Measurements from ENCODE around the gene SMTN.

SMTN gene

GRCh38 chr22:31133911-31134310 is 52.8 kb downstream of the SMTN start:
- DNase-seq = no peak

GRCh38 chr22:31134688-31135087 is 53.6 kb downstream of the SMTN start:
- no peak for DNase-seq

GRCh38 chr22:31135706-31136105 is 54.6 kb downstream of the SMTN start:
- DNase-seq = no peak

DNA sequence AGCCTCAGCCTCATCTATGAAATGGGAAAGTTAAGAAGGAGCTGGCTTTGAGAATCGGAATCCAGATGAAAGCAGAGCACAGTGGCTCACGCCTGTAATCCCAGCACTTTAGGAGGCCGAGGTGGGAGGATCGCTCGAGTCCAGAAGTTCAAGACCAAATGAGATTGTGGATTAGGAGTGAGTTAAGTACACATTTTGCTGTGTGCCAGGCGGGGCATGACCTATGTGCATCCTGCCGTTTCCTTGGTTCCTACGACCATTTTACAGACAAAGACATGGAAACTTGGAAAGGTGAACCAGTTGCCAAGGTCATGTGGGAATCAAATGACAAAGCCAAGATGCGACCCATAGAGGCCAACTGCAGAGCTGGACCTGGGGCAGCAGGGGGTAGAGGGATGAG is 55.0 kb downstream of the SMTN start:
- DNase-seq = no peak

DNA sequence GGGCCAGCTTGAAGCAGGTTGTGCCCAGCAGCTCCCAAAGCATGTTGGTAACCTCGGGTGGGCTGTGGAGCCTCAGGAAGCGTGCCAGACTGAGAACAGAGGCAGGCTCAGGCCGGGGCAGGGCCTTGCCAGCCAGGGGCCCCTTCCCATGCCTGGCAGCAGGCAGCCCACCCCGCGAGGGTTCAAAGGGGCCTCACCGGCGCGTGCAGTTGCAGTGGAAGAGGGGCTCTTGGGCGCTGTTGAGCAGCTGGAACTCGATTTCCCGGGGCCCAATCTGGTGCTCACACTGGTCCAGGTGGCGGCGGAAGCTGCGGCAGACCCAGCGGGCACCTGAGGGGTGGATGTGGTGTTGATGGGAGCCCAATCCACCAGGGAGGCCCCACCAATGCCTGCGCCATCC is 55.6 kb downstream of the SMTN start:
- DNase-seq = no peak

DNA sequence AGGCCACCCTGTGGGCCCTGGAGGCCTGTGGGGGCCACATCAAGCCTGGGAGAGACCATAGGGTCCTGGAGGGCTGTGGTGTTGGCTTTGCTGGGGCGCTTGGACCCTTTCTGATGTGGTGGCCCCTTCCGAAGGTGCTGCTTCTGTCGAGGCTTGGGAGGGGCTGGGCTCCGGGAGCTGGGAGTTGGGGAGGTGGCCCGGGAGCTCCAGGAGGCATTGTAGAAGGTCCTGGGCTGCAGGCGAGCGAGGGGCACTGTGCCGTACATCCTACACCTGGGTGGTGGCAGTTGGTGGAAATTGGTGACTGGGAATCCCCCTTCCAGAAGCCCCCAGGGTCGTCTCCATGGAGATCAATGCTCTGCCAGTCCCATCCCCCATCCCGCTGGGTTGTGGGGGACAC is 56.6 kb downstream of the SMTN start:
- DNase-seq = no peak

- no peak for DNase-seq
Observed at GRCh38 chr22:31138126-31138525, 57.0 kb downstream of the SMTN start.

DNA sequence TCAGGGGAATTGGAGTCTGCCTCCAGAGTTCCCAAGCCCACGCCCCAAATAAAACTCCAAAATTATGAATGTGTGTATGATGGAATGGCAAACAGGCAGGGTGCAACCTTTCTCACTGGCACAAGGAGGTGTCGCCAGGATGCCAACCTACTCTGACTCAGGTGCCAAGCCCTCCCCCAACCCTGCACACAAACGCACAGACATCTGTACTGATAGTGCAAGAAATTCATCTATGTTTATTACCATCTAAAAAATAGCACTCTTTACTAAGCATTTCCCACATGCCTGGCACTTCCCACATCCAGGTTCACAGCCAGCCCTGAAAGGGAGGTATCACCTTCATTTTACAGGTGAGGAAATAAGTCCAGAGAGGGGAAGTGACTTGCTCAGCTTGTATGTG is 57.9 kb downstream of the SMTN start:
- DNase-seq = no peak

DNA sequence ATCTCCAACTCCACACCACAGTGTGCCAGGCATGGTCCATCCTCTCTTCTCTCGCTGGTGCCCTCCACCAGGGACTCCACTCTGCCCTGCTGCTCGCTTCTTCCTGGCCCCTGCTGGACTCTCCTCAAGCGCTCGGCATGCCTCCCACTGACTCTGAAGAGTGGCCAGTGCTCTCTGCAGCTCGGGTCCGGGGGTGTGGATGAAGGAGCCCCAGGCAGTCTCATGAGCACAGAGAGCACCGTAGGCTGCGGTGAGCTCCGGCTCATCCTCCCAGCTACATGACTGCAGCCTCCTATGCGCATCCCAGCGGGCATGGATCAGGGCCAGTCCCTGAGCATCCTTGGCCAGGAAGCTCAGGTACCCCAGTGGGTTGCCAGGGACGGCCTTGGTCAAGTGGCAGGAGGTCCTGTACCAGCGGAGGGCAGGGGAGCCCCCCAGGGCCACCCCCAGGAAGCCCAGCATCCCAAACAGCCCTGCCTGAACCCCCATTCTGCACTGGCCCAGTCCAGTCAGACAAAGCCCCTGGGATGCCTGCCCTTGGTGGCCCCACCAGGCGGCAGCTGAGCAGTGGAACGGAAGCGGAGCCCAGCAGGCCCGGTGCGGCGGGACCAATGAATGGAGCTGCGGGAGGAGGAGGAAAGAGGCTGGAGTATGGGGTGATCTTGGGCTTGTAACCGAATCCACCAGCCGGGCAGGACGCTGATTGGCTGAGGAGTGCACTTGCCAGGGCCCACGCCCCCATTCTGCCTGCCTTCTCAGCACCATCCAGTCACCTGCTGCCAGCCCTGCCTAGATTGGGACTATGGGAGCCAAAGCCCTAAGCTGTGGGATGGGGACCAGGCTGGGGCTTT is 59.0 kb downstream of the SMTN start, which contains the start of gene PLA2G3:
Gene PLA2G3, minus strand, starts transcription at position 643 of the 851 bp plus-strand sequence. Its CDS starts 154 bp downstream, at position 489.
- no peak for DNase-seq

GRCh38 chr22:31140746-31141145 is 59.6 kb downstream of the SMTN start:
- DNase-seq = no peak

DNA sequence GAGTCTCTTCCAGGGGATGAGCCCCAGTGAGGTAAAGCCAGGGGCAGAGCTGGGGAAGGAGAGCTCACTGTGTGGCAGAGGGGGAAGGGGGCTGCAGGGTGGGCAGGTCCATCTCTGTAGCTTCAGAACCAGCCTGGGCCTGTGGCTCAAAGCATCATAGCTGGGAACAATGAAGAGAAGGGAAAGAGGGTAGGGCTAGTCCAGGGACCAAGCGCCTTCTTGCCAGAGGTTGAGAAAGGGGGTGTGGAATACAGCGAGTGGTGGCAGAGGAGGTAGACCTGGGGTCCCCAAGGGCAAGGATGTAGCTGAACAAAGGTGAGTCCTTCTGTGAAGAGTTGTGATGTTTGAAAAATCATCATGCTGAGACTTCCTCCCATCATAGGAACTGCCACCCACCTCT is 60.4 kb downstream of the SMTN start:
- no peak for DNase-seq

- DNase-seq = no peak
Observed at GRCh38 chr22:31142285-31142684, 61.2 kb downstream of the SMTN start.

- no peak for DNase-seq
Observed at GRCh38 chr22:31143038-31143437, 61.9 kb downstream of the SMTN start.

DNA sequence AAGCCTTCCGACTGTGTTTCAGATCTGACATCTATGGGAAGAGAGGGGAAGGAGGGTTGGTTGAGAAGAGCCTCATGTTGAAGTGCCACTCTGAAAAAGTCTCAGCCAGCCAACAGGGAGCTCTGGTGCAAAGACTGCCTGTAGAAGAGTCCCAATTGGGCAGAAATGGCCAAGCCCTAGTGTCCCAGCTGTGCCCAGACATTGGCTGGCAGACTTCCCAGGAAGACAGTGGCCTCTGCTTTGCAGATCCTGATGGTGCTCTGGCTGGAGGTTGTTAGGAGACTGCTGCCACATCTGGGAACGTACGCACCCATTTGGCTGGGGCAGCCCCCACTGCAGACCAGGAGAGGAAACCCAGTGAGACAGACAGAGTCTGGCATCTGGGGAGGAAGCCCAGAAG is 62.4 kb downstream of the SMTN start:
- no peak for DNase-seq

GRCh38 chr22:31144223-31144622 is 63.1 kb downstream of the SMTN start:
- DNase-seq = no peak

GRCh38 chr22:31148488-31148887 is 67.4 kb downstream of the SMTN start:
- no peak for DNase-seq

DNA sequence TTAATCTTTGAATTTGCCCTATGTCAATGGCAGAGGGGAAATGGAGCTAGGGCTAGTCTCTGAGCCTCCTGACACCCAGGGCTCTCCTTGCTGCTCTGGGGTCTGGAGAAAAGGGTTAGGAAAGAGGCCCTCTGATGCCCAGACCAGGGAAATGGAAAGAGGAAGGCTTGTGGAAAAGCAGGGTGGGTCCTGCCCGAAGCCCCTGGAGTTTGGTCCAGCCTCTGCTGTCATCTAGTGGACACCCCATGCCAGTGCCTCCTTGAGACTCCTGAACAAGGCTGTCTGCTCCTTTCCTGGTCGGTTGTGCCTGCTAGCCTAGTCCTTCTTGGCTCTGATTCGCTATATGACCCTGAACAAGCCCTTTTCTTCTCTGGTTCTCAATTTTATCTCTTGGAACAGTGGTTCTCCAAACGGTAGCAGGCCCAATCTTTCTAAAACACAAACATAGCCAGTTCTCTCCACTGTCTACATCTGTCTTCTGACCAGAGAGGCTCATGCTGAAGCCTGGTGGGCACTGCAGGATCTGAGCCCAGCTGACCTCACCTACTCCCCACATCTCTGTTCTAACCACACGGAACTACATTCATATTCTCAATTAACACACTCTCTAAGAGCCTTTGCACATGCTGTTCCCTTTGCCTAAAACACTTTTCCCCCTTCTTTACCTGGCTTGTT is 68.0 kb downstream of the SMTN start:
- no peak for DNase-seq

DNA sequence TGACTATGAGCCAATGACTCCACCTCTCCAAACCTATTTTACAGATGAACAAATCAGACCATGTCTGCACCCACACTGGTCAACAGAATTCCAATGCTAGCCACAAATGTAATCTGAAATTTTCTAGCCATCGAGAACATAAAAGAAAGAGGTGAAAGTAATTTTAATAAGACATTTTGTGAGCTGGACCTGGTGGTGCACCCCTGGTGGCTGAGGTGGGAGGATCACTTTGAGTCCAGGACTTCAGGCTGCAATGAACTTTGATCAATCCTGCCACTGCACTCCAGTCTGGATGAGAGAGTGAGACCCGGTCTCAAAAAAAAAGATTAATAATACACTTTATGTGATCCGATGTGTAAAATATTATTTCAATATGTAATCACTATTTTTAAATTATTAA is 69.5 kb downstream of the SMTN start:
- DNase-seq = no peak

DNA sequence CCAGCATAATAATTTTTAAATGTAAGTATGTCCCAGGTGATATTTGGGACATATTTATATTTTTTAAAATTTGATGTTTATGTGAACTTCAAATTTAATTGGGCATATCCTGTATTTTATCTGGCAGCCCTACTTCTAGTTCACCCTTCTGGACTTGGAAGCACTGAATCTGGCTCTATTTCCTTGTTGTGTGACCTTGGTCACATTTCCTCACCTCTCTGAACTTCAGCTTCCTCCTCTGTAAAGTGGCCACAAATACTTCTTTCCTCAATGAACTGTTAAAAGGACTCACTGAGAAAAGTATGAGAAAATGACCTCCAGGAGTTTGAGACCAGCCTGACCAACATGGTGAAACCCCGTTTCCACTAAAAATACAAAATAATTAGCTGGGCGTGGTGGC is 70.8 kb downstream of the SMTN start:
- no peak for DNase-seq

DNA sequence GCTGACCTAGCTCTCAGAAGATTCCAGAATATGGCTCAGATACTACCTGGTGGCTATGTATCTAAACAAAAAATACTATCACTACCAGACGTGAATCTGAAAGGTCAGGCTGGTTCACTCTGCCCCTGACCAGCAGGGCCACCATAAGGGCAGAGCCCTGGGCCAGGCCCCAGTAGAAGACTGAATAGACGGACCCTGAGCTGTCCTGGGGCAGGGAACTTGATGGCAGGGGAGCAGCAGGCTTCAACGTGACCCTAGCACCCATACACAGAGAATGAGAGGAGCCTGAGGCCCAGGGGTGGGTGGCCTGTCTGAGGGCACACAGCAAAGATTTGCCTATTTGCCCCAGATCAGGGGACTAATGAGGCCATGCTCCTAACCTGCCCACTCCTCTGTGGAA is 72.2 kb downstream of the SMTN start:
- no peak for DNase-seq

Measured in CD4-positive, alpha-beta T cell treated with Interleukin-4 for 4 hours (primary cell).